Mesendoderm (in vitro differentiated cells): ENCODE measurements around the gene YBX3.

Experiments used
- DNase-seq: peaks from one replicate; pipeline ENCODE4 v3.0.0; 2013
- H2AK5ac ChIP-seq: 2 replicates; pipeline ENCODE4 v1.6.1; 2013; ENCODE audit warnings: low read length, inconsistent platforms
- H2BK120ac ChIP-seq: 2 replicates; pipeline ENCODE4 v1.6.1; 2013; ENCODE audit warnings: low read depth, mild to moderate bottlenecking, low read length, moderate library complexity, mixed read lengths
- H2BK15ac ChIP-seq: replicated peaks from 2 replicates; pipeline ENCODE4 v1.6.1; 2013; ENCODE audit warnings: low read depth, mild to moderate bottlenecking, moderate library complexity
- H2BK5ac ChIP-seq: 2 replicates; pipeline ENCODE4 v1.6.1; 2013; ENCODE audit warnings: low read length, inconsistent platforms
- H3K18ac ChIP-seq: 2 replicates; pipeline ENCODE4 v1.6.1; 2013; ENCODE audit warnings: mild to moderate bottlenecking, low read length, mixed read lengths
- H3K23ac ChIP-seq: one replicate; pipeline ENCODE4 v1.6.1; 2013; ENCODE audit warnings: low read length
- H3K27ac ChIP-seq: 2 replicates; pipeline ENCODE4 v1.5.1; 2013; ENCODE audit warnings: low read depth, mild to moderate bottlenecking, inconsistent platforms, low read length, moderate library complexity
- H3K27me3 ChIP-seq: 2 replicates; pipeline ENCODE4 v1.6.1; 2013; ENCODE audit warnings: low read length, control low read depth, mild to moderate bottlenecking, inconsistent platforms; ENCODE audit not compliant: insufficient read depth, poor library complexity
- H3K36me3 ChIP-seq: 2 replicates; pipeline ENCODE4 v1.6.1; 2013; ENCODE audit warnings: low read length, inconsistent platforms; ENCODE audit not compliant: control insufficient read depth, insufficient read depth
- H3K4ac ChIP-seq: one replicate; pipeline ENCODE4 v1.6.1; 2013; ENCODE audit warnings: low read depth, mild to moderate bottlenecking, low read length, moderate library complexity
- H3K4me1 ChIP-seq: 2 replicates; pipeline ENCODE4 v1.6.1; 2013; ENCODE audit warnings: low read depth, low read length, inconsistent platforms; ENCODE audit not compliant: control insufficient read depth
- H3K4me2 ChIP-seq: 2 replicates; pipeline ENCODE4 v1.6.1; 2013; ENCODE audit warnings: low read length
- H3K4me3 ChIP-seq: 2 replicates; pipeline ENCODE4 v1.5.1; 2013; ENCODE audit warnings: mild to moderate bottlenecking, low read length
- H3K56ac ChIP-seq: one replicate; pipeline ENCODE4 v1.6.1; 2013; ENCODE audit warnings: low read length
- H3K79me1 ChIP-seq: 2 replicates; pipeline ENCODE4 v1.6.1; 2013; ENCODE audit warnings: low read length, inconsistent platforms
- H3K79me2 ChIP-seq: 2 replicates; pipeline ENCODE4 v1.6.1; 2013; ENCODE audit warnings: mild to moderate bottlenecking, low read length; ENCODE audit not compliant: control insufficient read depth, insufficient read depth
- H3K9ac ChIP-seq: 2 replicates; pipeline ENCODE4 v1.6.1; 2013; ENCODE audit warnings: low read length, inconsistent platforms
- H4K5ac ChIP-seq: one replicate; pipeline ENCODE4 v1.6.1; 2013; ENCODE audit warnings: low read length
- H4K8ac ChIP-seq: one replicate; pipeline ENCODE4 v1.6.1; 2013; ENCODE audit warnings: low read depth, mild to moderate bottlenecking, control low read depth, low read length, moderate library complexity
- WGBS: extraction: QIAGEN DNeasy Blood & Tissue Kit; methylation state at CpG from one replicate; pipeline ENCODE4 v1.1.7; 2013; ENCODE audit warnings: low lambda C conversion rate, missing lambda C conversion rate; ENCODE audit not compliant: insufficient coverage; ENCODE audit errors: extremely low coverage; 5-methylcytosine and 5-hydroxymethylcytosine counted together

YBX3 gene

DNA sequence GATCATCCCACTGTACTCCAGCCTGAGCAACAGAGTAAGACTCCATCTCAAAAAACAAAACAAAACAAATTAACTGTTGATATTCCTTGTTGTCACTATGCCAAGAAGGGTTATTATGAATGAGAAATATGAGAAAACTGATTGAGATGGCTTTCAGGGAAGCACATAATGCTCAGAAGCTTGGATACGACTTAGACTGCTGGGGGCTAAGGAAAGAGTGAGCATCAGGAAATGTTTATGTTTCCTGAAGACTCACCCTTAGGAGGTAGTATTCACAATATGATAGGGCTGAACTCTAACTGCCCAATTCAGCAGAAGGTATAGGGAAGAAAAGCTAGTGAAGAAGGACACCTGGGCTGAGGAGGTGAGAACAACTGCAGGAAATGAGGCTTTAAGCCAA, 55.5 kb downstream of the YBX3 start:
- Histone ChIP-seq H3K18ac (no peak overlapping the region), H2BK120ac (no peak overlapping the region), H3K4me1 (no peaks in the 10 kb centered on the region), H3K4me2 (no peak overlapping the region), H3K56ac (no peak overlapping the region), H4K8ac (no peak overlapping the region), H2AK5ac (no peak overlapping the region), H3K27ac (no peak overlapping the region), H2BK5ac (no peak overlapping the region), H3K23ac (no peak overlapping the region), H3K4ac (no peak overlapping the region), H3K27me3 (no peaks in the 10 kb centered on the region), H3K79me2 (no peaks in the 10 kb centered on the region), H3K4me3 (no peak overlapping the region), H3K36me3 (no peaks in the 10 kb centered on the region), H3K79me1 (no peaks in the 10 kb centered on the region), H3K9ac (no peak overlapping the region), H2BK15ac (no peak overlapping the region), H4K5ac (no peak overlapping the region)
- DNase-seq: no peak
- no CpG with 5 or more reads among the region's 1 CpG for WGBS

DNA sequence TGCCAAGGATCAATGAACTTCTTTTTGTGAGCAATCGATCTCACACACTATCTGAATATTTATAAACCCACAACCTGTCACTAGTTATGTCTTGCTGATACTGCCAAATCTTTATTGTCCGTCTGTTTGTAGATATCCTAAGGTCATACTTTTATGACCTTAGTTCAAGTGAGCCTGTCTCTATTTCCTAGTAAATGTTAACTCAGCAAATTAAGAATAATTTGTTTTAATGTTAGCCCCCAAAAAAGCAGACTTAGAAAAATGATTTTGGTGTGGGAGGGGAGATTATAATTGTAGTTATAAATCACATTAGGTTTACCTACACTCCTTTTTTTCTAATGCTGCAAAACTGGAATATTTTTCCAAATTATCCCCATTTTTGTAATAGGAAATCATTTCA, 58.6 kb downstream of the YBX3 start:
- Histone ChIP-seq H3K4ac (no peak overlapping the region), H3K27ac (no peak overlapping the region), H3K79me2 (no peaks in the 10 kb centered on the region), H3K18ac (no peak overlapping the region), H2BK120ac (no peak overlapping the region), H2BK5ac (no peak overlapping the region), H2AK5ac (no peak overlapping the region), H3K79me1 (no peaks in the 10 kb centered on the region), H3K36me3 (no peaks in the 10 kb centered on the region), H3K27me3 (no peaks in the 10 kb centered on the region), H3K4me2 (no peak overlapping the region), H4K8ac (no peak overlapping the region), H3K4me3 (no peak overlapping the region), H4K5ac (no peak overlapping the region), H3K23ac (no peak overlapping the region), H2BK15ac (no peak overlapping the region), H3K56ac (no peak overlapping the region), H3K9ac (no peak overlapping the region), H3K4me1 (no peaks in the 10 kb centered on the region)
- WGBS: no CpG with 5 or more reads among the region's 2 CpGs
- no peak for DNase-seq

DNA sequence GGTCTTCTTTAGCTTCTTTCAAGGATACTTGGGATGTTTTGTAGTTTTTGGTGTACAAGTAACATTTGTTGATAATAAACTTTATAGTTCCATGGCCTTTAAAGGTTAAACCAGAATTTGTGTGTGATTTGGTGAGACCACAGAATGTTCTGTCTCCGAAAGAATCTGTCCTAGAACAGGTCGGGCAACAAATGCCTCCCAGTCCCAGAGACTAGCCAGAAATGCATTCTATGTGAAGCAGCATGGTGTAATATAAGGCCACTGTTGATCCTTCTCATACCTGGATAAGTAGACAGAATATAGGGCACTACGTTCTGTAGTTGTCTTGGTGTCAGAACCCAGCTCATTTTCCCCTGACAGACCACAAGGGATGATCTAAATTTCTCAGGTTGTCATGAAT, 59.3 kb downstream of the YBX3 start:
- Histone ChIP-seq H3K4me2 (no peak overlapping the region), H3K9ac (no peak overlapping the region), H2BK15ac (no peak overlapping the region), H3K27ac (no peak overlapping the region), H3K27me3 (no peaks in the 10 kb centered on the region), H3K23ac (no peak overlapping the region), H3K36me3 (no peaks in the 10 kb centered on the region), H3K56ac (no peak overlapping the region), H4K5ac (no peak overlapping the region), H2BK120ac (no peak overlapping the region), H3K4me3 (no peak overlapping the region), H4K8ac (no peak overlapping the region), H2BK5ac (no peak overlapping the region), H3K4me1 (no peaks in the 10 kb centered on the region), H3K18ac (no peak overlapping the region), H3K79me2 (no peaks in the 10 kb centered on the region), H3K4ac (no peak overlapping the region), H2AK5ac (no peak overlapping the region), H3K79me1 (no peaks in the 10 kb centered on the region)
- no peak for DNase-seq
- WGBS: no CpG with 5 or more reads among the region's 3 CpGs

DNA sequence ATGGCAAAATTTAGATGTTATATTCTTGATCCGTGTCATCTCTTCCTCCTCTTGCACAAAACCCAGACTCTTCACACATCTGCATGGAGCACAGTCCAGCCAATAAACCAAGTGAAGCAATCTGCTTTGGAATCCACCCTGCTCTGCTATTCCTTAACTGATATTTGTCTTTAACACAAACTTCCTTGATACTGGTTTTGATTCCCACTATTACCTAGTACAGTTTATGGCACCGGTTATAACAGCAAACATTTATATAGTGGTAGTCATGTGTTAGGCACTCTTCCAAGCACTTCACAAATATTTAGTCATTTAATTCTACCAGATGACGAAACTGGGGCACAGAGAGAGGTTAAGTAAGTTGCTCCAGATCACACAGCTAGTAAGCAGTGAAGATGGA, 61.8 kb downstream of the YBX3 start:
- Histone ChIP-seq H2BK15ac (no peak overlapping the region), H3K27me3 (no peaks in the 10 kb centered on the region), H3K36me3 (no peaks in the 10 kb centered on the region), H3K4me2 (no peak overlapping the region), H3K23ac (no peak overlapping the region), H3K79me1 (no peaks in the 10 kb centered on the region), H3K4me1 (no peaks in the 10 kb centered on the region), H3K9ac (no peak overlapping the region), H3K4ac (no peak overlapping the region), H3K56ac (no peak overlapping the region), H4K8ac (no peak overlapping the region), H3K79me2 (no peaks in the 10 kb centered on the region), H3K27ac (no peak overlapping the region), H4K5ac (no peak overlapping the region), H2AK5ac (no peak overlapping the region), H2BK5ac (no peak overlapping the region), H2BK120ac (no peak overlapping the region), H3K4me3 (no peak overlapping the region), H3K18ac (no peak overlapping the region)
- no peak for DNase-seq
- no CpG with 5 or more reads among the region's 3 CpGs for WGBS

DNA sequence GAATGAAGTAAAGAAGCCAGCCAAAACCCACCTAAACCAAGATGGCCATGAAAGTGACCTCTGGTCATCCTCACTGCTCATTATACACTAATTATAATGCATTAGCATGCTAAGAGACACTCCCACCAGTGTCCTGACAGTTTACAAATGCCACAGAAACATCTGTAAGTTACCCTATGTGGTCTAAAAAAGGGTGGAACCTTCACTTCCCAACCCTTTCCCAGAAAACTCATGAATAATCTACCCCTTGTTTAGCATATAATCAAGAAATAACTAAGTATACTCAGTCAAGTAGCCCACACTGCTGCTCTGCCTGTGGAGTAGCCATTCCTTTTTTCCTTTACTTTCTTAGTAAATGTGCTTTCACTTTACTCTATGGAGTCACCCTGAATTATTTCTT, 69.1 kb downstream of the YBX3 start:
- Histone ChIP-seq H3K4me3 (no peak overlapping the region), H2BK15ac (no peak overlapping the region), H3K18ac (no peak overlapping the region), H3K4ac (no peak overlapping the region), H4K5ac (no peak overlapping the region), H3K79me1 (no peaks in the 10 kb centered on the region), H3K56ac (no peak overlapping the region), H2AK5ac (no peak overlapping the region), H4K8ac (no peak overlapping the region), H2BK5ac (no peak overlapping the region), H3K79me2 (no peaks in the 10 kb centered on the region), H3K36me3 (no peaks in the 10 kb centered on the region), H3K27me3 (no peaks in the 10 kb centered on the region), H3K23ac (no peak overlapping the region), H2BK120ac (no peak overlapping the region), H3K27ac (no peak overlapping the region), H3K4me2 (no peak overlapping the region), H3K4me1 (no peaks in the 10 kb centered on the region), H3K9ac (no peak overlapping the region)
- no peak for DNase-seq

DNA sequence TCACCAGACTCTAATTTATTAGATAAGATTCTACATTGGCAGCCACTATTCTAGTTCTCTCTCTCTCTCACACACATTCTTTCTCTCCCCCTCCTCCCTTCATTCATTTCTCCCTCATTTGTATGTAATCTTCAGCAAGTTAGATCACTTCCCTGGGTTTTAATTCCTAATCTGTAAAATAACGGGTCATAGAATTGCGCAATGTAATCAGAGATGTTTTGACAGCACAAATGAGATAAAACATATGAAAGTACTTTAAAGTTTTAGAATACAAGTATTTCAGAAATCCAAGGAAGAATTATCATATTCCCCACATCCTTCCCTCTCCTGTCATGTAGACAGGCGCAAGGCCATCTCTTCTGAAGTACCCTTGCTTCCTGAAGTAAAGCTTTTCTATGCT, 70.9 kb downstream of the YBX3 start:
- Histone ChIP-seq H3K23ac (no peak overlapping the region), H2BK15ac (no peak overlapping the region), H2BK5ac (no peak overlapping the region), H3K36me3 (no peaks in the 10 kb centered on the region), H3K79me2 (no peaks in the 10 kb centered on the region), H3K27ac (no peak overlapping the region), H3K4ac (no peak overlapping the region), H3K18ac (no peak overlapping the region), H3K9ac (no peak overlapping the region), H3K79me1 (no peaks in the 10 kb centered on the region), H3K27me3 (no peaks in the 10 kb centered on the region), H4K5ac (no peak overlapping the region), H2BK120ac (no peak overlapping the region), H3K4me2 (no peak overlapping the region), H4K8ac (no peak overlapping the region), H3K56ac (no peak overlapping the region), H3K4me1 (no peaks in the 10 kb centered on the region), H2AK5ac (no peak overlapping the region), H3K4me3 (no peak overlapping the region)
- no peak for DNase-seq
- no CpG with 5 or more reads among the region's 3 CpGs for WGBS
